GDM1 (cell line): ENCODE measurements around the gene UBA52.
"Not testable (repeated sequence)": the region's sequence is repeated elsewhere in the genome, so short reads cannot be mapped to it uniquely, and the experiment has no call there.

Experiments
- DNase-seq: peaks from one replicate; lab custom pipeline; 2025; lab: John Stamatoyannopoulos, UW

Gene UBA52

DNA sequence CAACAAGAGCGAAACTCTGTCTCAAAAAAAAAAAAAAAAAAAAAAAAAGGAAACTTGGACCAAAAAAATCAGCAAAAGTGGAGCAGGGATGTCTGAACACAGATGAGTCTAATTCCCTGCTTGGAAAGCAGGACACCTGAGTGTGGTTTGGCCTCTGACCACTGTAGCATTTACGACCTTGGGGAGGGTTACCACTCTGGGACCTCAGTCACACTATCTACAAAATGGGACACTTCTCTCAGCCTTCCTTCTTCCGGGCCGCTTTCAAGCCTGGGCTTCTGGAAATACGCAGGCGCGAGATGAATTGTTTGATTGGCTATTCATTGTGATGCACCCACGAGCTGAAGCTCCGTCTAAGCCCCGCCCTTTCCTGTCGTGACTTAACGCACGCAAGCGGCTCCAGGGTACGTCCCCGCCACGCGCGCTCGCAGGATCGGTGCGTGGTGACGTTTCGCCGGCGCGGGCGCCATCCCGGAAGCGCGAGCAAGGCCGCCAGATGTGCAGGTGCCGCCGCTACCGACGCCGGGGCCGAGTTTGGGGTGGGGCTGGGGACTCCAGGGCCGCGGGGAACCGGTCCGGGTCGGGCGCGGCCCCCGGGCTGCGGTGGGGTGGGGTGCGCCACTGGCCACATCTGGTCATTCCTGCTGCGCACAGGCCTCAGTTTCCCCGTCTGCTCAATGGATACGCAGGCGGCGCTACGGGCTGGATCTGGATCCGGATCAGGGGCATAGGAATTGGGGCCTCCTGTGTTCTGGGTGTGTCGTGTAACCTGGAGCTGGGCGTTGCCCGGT, 14.1 kb upstream of the UBA52 start, which contains the start of gene KXD1:
KXD1 (plus strand) TSS at position 460 of the 791 bp plus-strand sequence. CDS start 4,187 bp downstream, outside the sequence.
- peak; percentile 97 for DNase-seq

DNA sequence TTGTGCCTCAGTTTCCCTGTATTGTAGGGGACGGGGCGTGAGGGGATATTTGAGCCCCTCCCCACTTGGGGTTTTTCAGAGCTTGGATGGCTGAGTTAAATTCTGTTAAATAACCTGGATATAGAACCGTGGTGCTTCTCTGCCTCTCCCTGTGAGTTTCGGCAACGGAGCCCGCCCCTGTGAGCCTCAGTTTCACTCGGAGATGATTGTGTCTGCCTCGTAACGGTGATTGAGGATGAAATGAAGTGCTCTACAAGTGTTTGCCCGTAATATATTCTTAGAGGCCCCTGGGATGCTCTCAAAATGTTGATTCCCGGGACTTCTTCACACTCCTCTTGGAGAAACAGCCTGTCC, 13.5 kb upstream of the UBA52 start:
- no peak for DNase-seq

DNA sequence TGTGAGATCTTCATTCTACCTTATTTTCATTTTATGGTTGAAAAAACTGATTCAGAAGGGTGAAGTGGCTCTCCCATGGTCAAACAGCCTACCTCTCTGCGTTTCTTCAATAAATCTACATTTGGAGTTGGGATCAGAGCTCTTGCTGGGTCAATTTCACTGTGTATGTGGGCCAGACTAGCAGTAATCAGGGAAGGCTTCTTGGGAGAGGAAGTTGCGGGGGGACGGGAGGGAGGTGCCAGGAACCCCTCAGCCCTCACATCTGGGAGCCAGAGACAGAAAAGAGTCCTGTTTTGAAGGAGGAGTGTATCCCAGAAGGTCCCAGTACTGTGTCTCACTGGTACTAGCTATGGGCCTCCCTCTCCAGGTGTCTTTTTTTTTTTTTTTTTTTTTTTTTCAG, 13.1 kb upstream of the UBA52 start:
- no peak for DNase-seq

DNA sequence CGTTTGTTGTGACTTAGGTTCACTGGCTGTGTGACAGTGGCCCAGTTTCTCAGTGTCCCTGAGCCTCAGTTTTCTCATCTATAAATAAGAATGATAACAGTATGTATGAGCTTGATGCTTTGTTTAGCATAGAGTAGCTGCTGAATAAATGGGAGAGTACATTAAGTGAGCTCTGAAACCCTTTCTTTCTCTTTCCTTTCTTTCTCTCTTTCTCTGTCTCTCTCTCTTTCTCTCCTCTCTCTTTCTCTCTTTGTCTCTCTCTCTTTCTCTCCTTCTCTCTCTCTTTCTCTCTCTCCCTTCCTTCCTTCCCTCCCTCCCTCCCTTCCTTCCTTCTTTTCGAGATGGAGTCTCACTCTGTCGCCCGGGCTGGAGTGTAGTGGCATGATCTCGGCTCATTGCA, 12.0 kb upstream of the UBA52 start:
- DNase-seq, result no peak

DNA sequence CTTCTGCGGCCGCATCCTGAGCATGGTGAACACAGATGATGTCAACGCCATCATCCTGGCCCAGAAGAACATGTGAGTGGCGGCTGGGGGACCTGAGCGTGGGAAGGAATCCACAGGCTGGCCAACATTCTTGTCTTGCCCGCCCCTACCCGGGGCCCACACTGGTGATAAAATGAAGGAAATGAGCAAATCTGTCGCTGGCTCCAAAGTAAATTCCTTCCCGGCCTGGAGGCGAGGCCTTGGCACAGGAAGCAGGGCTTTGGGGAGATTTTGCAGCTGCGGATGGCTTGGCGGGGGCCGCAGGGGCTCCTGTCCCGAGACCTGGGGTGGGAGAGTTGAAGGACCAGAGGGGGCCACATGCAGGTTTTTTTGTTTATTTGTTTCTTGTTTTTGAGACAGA, 9.6 kb upstream of the UBA52 start:
- no peak for DNase-seq

DNA sequence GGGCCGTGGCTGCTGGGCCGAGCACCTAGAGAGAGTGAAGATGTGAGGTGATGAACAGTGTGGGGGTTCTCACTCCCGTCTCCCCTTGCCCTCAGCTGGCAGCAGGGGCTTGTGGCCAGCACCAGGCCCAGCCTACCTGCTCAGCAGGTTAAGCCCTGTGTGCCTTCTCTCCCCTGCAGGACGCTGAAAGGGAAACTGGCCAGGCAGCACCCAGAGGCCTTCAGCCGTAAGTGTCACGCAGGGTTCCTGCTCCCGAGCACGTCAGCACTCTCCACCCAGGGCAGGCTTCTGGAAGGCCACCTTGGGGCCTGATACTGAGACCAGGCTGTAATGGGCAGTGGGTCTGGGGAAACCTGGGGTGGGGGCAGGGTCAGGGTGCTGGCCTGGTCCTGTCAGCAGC, 4.7 kb upstream of the UBA52 start:
- DNase-seq, result no peak

DNA sequence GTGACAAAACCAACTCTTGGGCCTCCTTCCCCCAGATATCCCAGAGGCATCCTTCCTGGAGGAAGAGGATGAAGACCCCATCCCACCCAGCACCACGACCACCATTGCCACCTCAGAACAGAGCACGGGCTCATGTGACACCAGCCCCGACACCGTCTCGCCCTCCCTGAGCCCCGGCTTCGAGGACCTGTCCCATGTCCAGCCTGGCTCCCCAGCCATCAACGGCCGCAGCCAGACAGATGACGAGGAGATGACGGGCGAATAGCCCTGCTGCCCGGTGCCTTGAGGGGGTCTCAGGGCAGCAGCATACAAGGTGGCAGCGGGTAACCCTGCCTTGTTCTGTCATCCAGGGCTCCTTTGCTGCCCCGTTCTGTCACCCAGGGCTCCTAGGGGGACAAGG, 3.3 kb upstream of the UBA52 start:
- DNase-seq, result no peak

DNA sequence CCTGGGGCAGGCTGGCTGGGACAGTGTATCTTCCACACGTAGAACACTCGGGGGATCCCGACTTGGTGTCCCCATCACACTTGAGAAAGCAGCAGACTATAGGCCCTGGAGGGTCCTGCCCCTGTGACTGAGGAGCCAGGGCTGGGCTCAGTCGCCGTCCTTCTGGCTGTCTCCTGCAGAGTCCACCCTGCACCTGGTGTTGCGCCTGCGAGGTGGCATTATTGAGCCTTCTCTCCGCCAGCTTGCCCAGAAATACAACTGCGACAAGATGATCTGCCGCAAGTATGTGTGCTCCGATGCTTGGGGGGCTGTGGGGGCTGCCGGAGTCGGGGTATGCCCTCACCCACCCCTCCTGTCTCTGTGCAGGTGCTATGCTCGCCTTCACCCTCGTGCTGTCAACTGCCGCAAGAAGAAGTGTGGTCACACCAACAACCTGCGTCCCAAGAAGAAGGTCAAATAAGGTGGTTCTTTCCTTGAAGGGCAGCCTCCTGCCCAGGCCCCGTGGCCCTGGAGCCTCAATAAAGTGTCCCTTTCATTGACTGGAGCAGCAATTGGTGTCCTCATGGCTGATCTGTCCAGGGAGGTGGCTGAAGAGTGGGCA, 3.1 kb downstream of the UBA52 start:
- no peak for DNase-seq

DNA sequence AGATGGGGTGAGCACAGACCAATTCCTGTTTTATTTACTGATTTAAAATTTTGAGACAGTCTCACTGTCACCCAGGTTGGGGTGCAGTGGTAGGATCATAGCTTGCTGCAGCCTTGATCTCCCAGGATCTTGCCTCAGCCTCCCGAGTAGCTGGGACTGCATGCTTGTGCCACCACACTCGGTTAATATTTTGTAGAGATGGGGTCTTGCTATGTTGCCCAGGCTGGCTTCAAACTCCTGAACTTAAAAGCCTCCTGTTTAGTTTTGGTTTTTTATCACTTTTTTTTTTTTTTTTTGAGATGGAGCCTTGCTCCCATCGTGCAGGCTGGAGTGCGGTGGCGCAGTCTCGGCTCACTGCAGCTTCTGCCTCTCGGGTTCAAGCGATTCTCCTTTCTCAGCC, 4.7 kb downstream of the UBA52 start:
- DNase-seq, result no peak

DNA sequence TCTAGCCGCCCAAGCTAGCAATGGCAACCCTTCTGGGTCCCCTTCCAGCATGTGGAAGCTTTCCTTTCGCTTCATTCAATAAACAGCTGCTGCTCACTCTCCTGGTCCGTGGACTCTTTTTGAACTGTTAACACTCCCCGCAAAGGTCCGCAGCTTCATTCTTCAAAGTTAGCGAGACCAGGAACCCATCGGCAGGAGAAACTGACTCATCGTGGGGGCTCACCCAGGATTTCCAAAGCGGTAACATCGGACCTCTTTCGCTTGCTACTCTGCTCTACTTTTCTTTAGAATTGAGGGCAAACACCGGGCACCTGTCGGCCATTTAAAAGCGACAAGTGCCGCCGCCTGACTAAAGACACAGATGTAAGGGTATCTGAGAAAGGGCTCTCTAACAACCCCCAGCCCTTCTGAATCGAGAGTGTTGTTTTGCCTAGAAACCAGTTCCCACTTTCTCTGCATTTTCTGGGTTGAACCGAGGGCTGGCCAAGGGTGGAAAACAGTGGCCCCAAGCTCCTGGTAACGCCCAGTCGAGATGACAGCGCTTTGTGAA, 5.8 kb downstream of the UBA52 start:
- no peak for DNase-seq

DNA sequence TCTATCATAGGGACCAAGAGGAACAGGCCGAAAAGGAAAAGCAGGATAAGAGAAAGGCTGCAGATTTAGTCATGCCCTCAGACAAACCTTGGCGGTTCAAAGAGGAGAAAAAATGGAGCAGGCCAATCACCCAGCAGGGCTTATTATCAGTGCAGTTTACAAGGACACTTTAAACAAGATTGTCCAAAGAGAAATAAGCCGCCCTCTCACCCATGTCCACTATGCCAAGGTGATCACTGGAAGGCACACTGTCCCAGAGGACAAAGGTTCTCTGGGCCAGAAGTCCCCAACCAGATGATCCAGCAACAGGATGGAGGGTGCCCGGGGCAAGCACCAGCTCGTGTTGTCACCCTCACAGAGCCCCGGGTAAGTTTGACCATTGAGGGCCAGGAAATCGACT, 8.7 kb downstream of the UBA52 start:
- no peak for DNase-seq

DNA sequence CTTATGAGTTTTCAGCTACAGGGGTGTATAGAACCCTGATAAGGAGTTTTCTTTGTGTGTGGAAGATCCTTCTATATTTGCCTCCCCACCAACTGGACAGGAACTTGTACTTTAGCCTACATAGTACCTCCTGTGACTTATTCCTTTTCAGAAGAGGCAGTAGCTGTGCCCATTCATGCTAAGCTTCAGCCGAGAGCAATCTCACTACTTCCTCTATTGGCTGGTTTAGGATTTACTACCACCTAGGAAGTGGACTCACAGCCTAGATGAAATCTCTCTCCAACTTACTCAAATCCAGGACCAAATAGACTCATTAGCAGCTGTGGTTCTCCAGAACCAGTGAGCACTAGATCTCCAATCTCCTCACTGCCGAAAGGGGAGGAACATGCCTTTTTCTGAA, 14.6 kb downstream of the UBA52 start:
- no peak for DNase-seq

DNA sequence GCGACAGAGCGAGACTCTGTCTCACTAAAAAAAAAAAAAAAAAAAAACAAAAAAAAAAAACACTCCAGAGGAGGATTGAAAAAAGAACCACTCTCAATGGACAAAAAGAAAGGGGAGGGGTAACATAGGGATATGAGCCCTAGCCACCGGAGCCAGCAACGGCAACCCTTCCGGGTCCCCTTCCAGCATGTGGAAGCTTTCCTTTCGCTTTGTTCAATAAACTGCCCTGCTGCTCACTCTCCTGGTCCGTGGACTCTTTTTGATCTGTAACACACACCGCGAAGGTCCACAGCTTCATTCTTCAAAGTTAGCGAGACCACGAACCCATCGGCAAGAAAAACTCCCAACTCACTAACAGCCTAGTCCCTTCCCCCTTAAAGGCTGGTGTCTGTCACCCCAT, 15.9 kb downstream of the UBA52 start:
- DNase-seq, result no peak

DNA sequence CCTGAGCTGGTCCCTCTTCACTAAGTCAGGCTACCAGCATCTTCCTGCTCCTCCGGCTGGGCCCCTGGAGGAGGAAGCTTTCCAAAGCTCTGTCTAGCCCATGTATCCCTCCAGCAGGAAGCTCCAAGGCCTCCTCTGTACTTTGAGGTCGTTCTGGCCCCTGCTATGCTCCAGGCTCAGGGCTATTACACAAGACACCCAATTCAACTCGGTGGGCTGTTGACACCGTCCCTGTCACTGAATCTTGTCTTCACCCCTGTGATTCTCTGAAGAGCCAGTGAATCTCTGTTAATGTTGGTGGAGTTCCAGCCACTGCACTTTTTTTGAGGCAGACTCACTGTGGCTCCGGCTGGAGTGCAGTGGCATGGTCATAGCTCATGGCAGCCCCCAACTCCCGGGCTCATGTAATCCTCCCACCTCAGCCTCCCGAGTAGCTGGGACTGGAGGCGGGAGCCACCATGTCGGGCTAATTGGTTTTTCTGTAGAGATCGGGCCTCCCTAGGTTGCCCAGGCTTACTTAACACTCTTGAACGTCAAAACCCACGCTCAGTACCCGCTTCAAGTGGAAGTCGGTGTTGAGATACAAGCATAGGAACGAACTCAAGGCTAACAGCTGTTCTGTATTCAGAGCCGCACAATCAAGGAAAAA, 16.4 kb downstream of the UBA52 start:
- DNase-seq, result no peak

DNA sequence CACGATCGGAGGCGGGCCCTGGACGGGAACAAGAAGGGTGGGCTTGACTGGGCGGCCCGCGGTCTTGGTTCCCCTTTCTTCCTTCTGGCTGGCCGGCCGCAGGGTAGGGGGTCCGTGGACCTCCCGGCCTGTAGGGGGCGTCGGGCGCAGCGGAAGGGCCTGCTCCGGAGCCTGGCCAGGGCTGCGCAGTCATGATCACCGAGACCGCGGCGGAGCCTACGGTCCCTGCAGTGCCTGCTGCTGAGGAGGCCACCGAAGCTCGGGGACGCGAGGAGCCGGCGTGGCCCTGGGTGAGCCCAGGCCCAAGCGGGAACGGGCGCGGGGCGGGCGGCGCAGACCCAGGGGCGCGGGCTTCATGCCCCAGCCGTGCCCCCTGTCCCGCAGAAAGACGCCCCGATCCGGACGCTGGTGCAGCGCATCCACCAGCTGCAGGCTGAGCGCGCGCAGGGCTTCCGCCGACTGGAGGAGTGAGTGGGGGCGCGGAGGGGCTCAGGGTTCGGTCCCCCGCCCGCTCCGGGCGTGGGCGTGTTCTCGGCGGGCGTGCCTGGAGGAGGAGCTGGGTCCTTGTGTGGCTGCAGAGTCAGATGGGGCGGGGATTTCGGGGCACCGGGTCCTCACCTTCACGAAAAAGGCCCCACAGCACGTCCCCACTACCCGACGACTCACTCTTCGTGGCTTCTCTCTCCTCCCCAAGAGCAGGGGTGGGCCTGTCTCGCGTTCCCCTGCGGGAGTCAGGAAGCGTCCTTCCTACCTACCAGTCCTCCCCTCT, 17.1 kb downstream of the UBA52 start, which contains the start of gene REX1BD:
REX1BD (plus strand) TSS at position 188 of the 769 bp plus-strand sequence; CDS start at position 192, 4 bp downstream.
- peak; percentile 90 for DNase-seq

DNA sequence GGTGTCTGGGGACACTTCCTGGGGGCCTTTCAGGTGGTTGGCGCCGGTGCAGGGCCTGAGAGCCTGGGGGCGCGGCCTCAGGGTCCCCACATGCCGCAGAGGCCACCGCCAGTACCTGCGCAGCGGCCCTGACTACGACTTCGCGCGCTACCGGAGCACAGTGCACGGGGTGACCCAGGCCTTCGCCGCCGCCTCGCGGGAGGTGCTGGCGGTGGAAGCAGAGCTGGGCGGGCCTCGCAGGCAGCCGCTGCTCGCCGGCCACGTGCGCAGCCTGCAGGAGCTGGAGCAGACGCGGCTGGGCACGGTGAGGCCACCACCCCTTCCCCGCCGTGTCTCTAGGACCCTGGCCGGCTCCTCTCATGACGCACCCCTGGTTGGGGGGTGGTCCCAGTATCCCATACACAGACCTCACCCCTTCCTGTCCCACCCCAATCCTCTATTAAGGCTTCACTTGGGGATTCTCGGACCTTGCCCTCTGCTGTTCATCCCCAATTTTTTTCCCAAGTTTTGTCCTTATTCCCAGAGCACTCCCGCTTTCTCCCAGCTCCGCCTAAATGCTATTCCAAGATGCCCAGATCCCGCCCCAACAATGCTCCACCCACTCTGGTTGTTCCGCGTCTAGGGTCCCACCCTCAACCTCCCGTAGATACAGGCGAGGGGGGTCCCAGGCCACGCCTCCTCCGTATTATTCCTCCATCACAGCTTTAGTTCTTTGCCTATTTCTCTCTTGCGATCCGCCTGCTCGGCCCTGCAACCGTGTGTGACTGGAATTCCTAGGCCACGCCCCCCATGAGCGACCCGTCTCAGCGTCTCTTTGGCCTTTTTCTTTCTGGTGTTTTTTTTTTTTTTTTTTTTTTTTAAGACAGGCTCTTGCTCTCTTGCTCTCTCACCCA, 18.0 kb downstream of the UBA52 start:
- peak; percentile 41 for DNase-seq

DNA sequence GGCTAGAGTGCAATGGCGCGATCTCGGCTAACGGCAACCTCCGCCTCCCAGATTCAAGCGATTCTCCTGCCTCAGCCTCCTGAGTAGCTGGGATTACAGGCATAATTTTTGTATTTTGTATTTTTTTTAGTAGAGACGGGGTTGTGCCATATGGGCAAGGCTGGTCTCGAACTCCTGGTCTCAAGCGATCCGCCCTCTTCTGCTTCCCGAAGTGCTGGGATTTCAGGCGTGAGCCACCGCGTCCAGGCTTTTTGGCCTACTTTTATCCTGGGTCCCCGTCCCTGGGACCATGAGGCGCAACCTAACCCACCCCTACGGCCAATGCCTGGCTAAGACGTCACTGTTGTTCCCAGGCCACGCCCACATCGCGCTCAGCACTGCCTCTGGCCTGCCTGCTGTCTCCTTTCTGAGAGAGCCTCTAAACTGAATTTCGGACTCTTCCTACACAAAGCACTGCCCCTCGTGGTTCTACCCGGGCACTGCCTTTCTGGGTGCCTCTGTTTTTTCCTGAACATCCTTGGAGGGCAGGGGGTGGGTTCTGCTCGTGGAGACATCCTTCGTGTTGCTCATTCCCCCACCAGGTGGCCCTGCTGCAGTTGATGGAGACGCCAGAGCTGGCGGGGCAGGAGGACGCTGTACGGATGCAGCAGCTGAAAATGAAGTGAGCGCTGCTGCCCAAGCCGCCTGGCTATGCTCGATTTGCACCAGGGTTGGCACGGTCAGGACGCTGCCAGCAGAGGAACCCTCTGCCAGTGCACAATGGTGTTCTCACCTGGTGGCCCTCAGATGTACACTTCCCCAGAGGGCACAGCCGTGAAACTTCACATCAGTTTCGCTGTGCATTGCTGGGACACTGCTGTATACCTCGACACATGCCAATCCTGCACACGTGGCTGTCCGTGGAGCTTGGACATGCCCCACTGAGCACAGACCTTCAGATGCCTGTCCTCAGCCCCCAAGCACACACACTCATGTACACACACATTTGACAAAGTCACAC, 18.9 kb downstream of the UBA52 start:
- DNase-seq, result no peak

DNA sequence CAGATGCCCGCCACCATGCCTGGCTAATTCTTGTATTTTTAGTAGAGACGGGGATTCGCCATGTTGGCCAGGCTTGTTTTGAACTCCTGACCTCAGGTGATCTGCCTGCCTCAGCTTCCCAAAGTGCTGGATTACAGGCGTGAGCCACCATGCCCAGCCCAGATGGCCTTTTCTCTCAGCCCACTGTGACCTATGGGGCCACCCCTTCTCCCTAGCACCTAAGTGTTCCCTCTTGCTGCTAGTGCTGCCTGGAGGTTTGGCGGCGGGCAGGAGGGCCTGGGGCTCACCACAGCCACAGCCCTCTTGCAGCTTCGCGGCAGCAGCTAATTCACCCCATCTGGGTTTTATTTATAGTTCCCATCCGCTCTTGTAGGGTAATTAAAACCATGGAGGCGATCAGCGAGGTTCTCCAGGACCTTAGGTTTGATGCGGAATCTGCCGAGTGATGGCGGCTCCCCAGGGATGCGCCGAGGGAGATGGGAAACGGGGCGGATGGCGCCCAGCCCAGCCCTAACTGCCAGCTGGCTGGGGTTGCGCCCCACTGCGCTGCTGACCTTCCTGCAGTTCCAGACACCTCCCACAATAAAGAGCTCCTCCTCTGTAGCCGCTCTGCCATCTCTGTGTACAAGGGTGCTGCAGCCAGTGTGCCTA, 20.2 kb downstream of the UBA52 start:
- no peak for DNase-seq

DNA sequence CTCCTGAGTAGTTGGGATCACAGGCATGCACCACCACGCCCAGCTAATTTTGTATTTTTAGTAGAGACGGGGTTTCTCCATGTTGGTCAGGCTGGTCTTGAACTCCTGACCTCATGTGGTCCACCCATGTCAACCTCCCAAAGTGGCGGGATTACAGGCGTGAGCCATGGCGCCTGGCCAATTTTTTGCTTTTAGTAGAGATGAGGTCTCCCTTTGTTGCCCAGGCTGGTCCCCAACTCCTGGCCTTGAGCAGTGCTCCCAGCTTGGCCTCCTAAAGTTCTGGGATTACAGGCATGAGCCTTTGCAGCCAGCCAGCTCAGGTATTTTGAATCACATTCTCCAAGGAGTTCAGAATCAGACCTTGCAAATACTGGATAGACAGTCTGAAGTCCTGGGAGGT, 21.1 kb downstream of the UBA52 start:
- DNase-seq, result not testable (repeated sequence)
